HepG2 (cell line): ENCODE results near the gene AKT2. TPM values are rescaled to one million over a fixed set of nuclear protein-coding genes. Genes with fewer than 3 reads are reported as not detected.

Source experiments
- ADNP ChIP-seq: sonication (generic); formaldehyde crosslinking; IDR thresholded peaks from 2 replicates; pipeline ENCODE4 v1.4.0; 2020; ENCODE audit warnings: missing genetic modification reagents
- ARID2 ChIP-seq: sonication (generic); formaldehyde crosslinking; IDR thresholded peaks from 2 replicates; pipeline ENCODE4 v1.8.1; 2022; ENCODE audit warnings: mild to moderate bottlenecking, missing genetic modification reagents, borderline replicate concordance
- CHCHD3 ChIP-seq: sonication (generic); formaldehyde crosslinking; IDR thresholded peaks from 2 replicates; pipeline ENCODE4 v1.8.0; 2022; ENCODE audit warnings: mild to moderate bottlenecking, missing genetic modification reagents, moderate library complexity
- CREB1 ChIP-seq, 2 experiments: fragments of 450-650 bp in 1 of 2; IDR thresholded peaks; 2 replicates each; pipeline ENCODE4 v1.6.1; 2016 to 2017; ENCODE audit warnings: control low read depth in 1 of 2, mild to moderate bottlenecking in 1 of 2, missing compliant biosample characterization in 1 of 2, missing genetic modification characterization in 1 of 2
- E2F2 ChIP-seq: sonication (generic); formaldehyde crosslinking; IDR thresholded peaks from 2 replicates; pipeline ENCODE4 v1.4.0; 2020; ENCODE audit warnings: missing genetic modification reagents, borderline replicate concordance
- ELF3 ChIP-seq: IDR thresholded peaks from 2 replicates; pipeline ENCODE4 v1.6.1; 2016; ENCODE audit warnings: missing genetic modification reagents, missing compliant biosample characterization
- ELK4 ChIP-seq: sonication (generic); formaldehyde crosslinking; IDR thresholded peaks from 2 replicates; pipeline ENCODE4 v1.9.0; 2021; ENCODE audit warnings: missing genetic modification reagents, borderline replicate concordance
- ETV5 ChIP-seq: IDR thresholded peaks from 2 replicates; pipeline ENCODE4 v1.6.1; 2018; ENCODE audit warnings: missing biosample characterization, missing genetic modification reagents, inconsistent platforms, borderline replicate concordance
- GATAD1 ChIP-seq: IDR thresholded peaks from 2 replicates; pipeline ENCODE4 v1.6.1; 2016; ENCODE audit warnings: missing genetic modification reagents, missing compliant biosample characterization
- LCORL ChIP-seq, 2 experiments: fragments of 450-650 bp in 1 of 2; sonication (generic) in 1 of 2; formaldehyde crosslinking in 1 of 2; IDR thresholded peaks; 2 replicates each; pipeline versions ENCODE4 v1.5.0 to v1.6.1; 2017 to 2020; ENCODE audit warnings: antibody characterized with exemption in 1 of 2, missing genetic modification reagents in 1 of 2
- NR2F2 ChIP-seq: IDR thresholded peaks from 2 replicates; pipeline ENCODE4 v1.6.1; 2012; ENCODE audit warnings: low read depth, inconsistent platforms, borderline replicate concordance
- SMAD9 ChIP-seq: sonication (generic); formaldehyde crosslinking; IDR thresholded peaks from 2 replicates; pipeline ENCODE4 v1.5.1; 2020; ENCODE audit warnings: mild to moderate bottlenecking, missing genetic modification reagents
- SOX5 ChIP-seq: IDR thresholded peaks from 2 replicates; pipeline ENCODE4 v1.6.1; 2016; ENCODE audit warnings: borderline replicate concordance
- XRCC5 ChIP-seq: fragments of 200-400 bp; formaldehyde crosslinking; optimal IDR thresholded peaks from 2 replicates; pipeline ENCODE3; 2017; ENCODE audit warnings: mild to moderate bottlenecking, low read length
- ZBTB39 ChIP-seq: sonication (generic); formaldehyde crosslinking; IDR thresholded peaks from 2 replicates; pipeline ENCODE4 v1.5.0; 2020; ENCODE audit warnings: missing genetic modification reagents
- ZFP1 ChIP-seq: IDR thresholded peaks from 2 replicates; pipeline ENCODE4 v1.6.1; 2016
- ZFYVE20 ChIP-seq: sonication (generic); formaldehyde crosslinking; IDR thresholded peaks from 2 replicates; pipeline ENCODE4 v1.8.0; 2023; ENCODE audit warnings: low read depth, mild to moderate bottlenecking, moderate library complexity, missing genetic modification reagents, borderline replicate concordance
- ZNF275 ChIP-seq: sonication (generic); formaldehyde crosslinking; IDR thresholded peaks from 2 replicates; pipeline ENCODE4 v1.8.0; 2022; ENCODE audit warnings: missing genetic modification reagents, mild to moderate bottlenecking, inconsistent platforms, borderline replicate concordance
- ZNF326 ChIP-seq: sonication (generic); formaldehyde crosslinking; IDR thresholded peaks from 2 replicates; pipeline ENCODE4 v1.4.0; 2020; ENCODE audit warnings: missing genetic modification reagents, borderline replicate concordance
- ZNF503 ChIP-seq: sonication (generic); formaldehyde crosslinking; IDR thresholded peaks from 2 replicates; pipeline ENCODE4 v1.4.0; 2020; ENCODE audit warnings: missing genetic modification reagents
- ZNF614 ChIP-seq: IDR thresholded peaks from 2 replicates; pipeline ENCODE4 v1.6.1; 2018; ENCODE audit warnings: missing biosample characterization, missing genetic modification reagents, inconsistent platforms, borderline replicate concordance
- polyA plus RNA-seq, 8 experiments: library from polyadenylated mRNA; depleted of rRNA in 3 of 8; stranded (reverse) in 7 of 8; unstranded in 1 of 8; fragments of >200 nt; fragmentation: Illumina TruSeq in 4 of 8; extraction: Trizol in 4 of 8; gene quantifications; 2 replicates each; pipeline versions ENCODE4 v1.2.1 to v1.2.3, GENCODE V29; 2011 to 2016; ENCODE audit warnings: low read depth in 4 of 8, missing spikeins in 1 of 8, mixed read lengths in 1 of 8; ENCODE audit not compliant: insufficient read depth in 1 of 8
- total RNA-seq, 5 experiments: library from RNA; depleted of rRNA; stranded (reverse); fragments of >200 nt; fragmentation: Illumina TruSeq; extraction: Trizol; gene quantifications; 2 replicates each; pipeline ENCODE4 v1.2.3, GENCODE V29; 2016; ENCODE audit warnings: low read depth in 1 of 5

Gene AKT2
- total and polyA plus RNA-seq, 2 of the 13 experiments (the other 11 are each of a cell fraction or from before 2014, with no cell fraction given) = 82.1 to 173 TPM

- TF ChIP-seq ZFYVE20 (CRISPR knock-in tag) (no peak), ARID2 (no peak), ZNF503 (CRISPR knock-in tag) (peak; percentile 50; the same call in 1 of the 2 replicates), ZNF614 (peak; percentile 96), ETV5 (peak; percentile 93), ADNP (CRISPR knock-in tag) (no peak), ELK4 (no peak), ZBTB39 (no peak), ZNF275 (0 out of 2 replicates have a peak, but pooled peaks have one; percentile 51), GATAD1 (peak; percentile 87), CHCHD3 (CRISPR knock-in tag) (no peak), LCORL (IDR thresholded peaks at IDR 0.05) (no peak), LCORL (CRISPR knock-in tag; IDR thresholded peaks at IDR 0.05) (peak; percentile 96), ZFP1 (CRISPR knock-in tag) (peak; percentile 70; the same call in 1 of the 2 replicates), CREB1 (IDR thresholded peaks at IDR 0.05) (no peak), CREB1 (CRISPR knock-in tag; IDR thresholded peaks at IDR 0.05) (no peak), ELF3 (peak; percentile 79), SOX5 (CRISPR knock-in tag) (peak; percentile 74), SMAD9 (CRISPR knock-in tag) (no peak), ZNF326 (CRISPR knock-in tag) (peak; percentile 80; the same call in 1 of the 2 replicates), E2F2 (0 out of 2 replicates have a peak, but pooled peaks have one; percentile 27), XRCC5 (peak; percentile 56), NR2F2 (no peak)
Observed at GRCh38 chr19:40231544-40232424, 53.4 kb downstream of the AKT2 start (continued).
